ENCODE results near the gene TFAP2A. TPM values are rescaled to one million over a fixed set of nuclear protein-coding genes. Genes with fewer than 3 reads are reported as not detected.

The TFAP2A gene
- total and polyA plus RNA-seq, 9 donors: 0.10 to 0.67 (median 0.15) TPM; not detected in 1

DNA sequence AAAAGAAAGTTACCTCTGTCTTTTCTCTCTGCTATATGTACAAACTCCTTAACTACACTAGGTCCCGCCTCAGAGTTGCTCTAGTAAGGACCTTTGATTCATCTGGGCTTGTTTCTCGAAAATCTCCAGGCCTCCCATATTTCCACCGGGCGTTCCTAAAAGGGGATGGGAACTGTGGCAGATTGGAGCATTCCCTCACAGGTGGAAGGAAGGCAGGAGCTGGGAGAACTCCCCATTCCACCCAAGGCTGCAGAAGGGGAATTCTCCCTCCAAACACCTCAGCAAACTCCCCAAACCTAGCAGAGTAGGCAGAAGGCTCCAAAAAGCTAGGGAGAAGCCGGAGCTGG, 1.6 kb upstream of the TFAP2A start:
- no peak for DNase-seq
- H3K9me3 ChIP-seq: peaks cover 0 to 7% of the 10 kb centered on the region in 2 donors
- H3K36me3 ChIP-seq: no peaks in the 10 kb centered on the region
- peaks cover 14% of the 10 kb centered on the region for H3K4me1 ChIP-seq (ENCODE audit: insufficient read depth)
- no peak overlapping the region for H3K27ac ChIP-seq
- H3K4me3 ChIP-seq: no peak overlapping the region
- H3K27me3 ChIP-seq: peaks cover 15% of the 10 kb centered on the region
- 28 to 48% (median 37%) methylated on average over 5 of the region's 5 CpGs for WGBS, 3 donors
- TF ChIP-seq POLR2A (IDR thresholded peaks at IDR 0.05): no peak
- TF ChIP-seq CTCF (IDR thresholded peaks at IDR 0.05): no peak
- no peak for TF ChIP-seq EP300 (IDR thresholded peaks at IDR 0.05)
- intact Hi-C loops (cut with DNase I): no loop called here

- H3K27me3 ChIP-seq: peaks cover 15% of the 10 kb centered on the region
- intact Hi-C loops (cut with DNase I): no loop called here
- H3K4me1 ChIP-seq (ENCODE audit: insufficient read depth): peaks cover 18% of the 10 kb centered on the region
- WGBS, 3 donors: 11 to 13% (median 13%) methylated on average over 36 of the region's 36 CpGs
- H3K9me3 ChIP-seq: peaks cover 0 to 7% of the 10 kb centered on the region in 2 donors
- no peak for DNase-seq
- H3K27ac ChIP-seq: no peak overlapping the region
- no peaks in the 10 kb centered on the region for H3K36me3 ChIP-seq
- H3K4me3 ChIP-seq: no peak overlapping the region
- no peak for TF ChIP-seq POLR2A (IDR thresholded peaks at IDR 0.05)
- TF ChIP-seq CTCF (IDR thresholded peaks at IDR 0.05): no peak
- no peak for TF ChIP-seq EP300 (IDR thresholded peaks at IDR 0.05)
Measured at GRCh38 chr6:10415617-10416480, 975 bp upstream of the TFAP2A start.

GRCh38 chr6:10413850-10414738, 780 bp downstream of the TFAP2A start:
- H3K27me3 ChIP-seq: peaks cover 18% of the 10 kb centered on the region
- H3K27ac ChIP-seq: no peak overlapping the region
- 2 to 3% (median 3%) methylated on average over 37 of the region's 37 CpGs for WGBS, 3 donors
- H3K4me1 ChIP-seq (ENCODE audit: insufficient read depth): peaks cover 18% of the 10 kb centered on the region
- no peak overlapping the region for H3K4me3 ChIP-seq
- DNase-seq: no peak
- H3K36me3 ChIP-seq: no peaks in the 10 kb centered on the region
- no peak for TF ChIP-seq CTCF (IDR thresholded peaks at IDR 0.05)
- no peak for TF ChIP-seq POLR2A (IDR thresholded peaks at IDR 0.05)
- TF ChIP-seq EP300 (IDR thresholded peaks at IDR 0.05): no peak
- intact Hi-C loops (cut with DNase I): no loop called here
- H3K9me3 ChIP-seq: peaks cover 0 to 14% of the 10 kb centered on the region in 2 donors

DNA sequence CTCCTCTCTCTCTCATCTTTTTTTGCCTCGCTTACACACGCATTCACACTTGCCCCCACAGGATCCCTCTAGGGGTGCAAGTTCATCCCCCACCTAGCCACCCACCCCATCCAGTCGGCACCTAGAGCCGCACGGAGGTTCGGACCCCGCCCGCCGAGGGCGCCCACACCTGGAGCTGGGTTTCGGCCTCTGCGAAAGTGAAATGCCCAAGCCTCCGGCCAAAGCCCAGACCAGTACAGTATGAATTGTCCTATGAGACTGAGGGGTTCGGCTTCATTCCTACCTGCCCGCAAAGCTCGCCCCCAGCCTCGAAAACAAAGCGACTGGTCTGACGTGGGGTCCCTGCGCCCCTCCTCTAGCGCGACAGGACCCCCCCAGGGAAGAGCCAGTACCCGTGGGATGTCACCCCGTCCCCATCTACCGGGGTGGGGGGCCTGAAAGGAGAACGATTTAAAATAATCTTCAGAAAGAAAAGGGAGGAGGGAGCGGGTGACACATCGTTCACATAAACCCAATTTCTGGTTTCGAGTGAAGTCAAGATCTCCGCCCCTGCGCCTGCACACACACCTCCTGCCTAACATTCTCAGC, 1.5 kb downstream of the TFAP2A start:
- intact Hi-C loops (cut with DNase I): no loop called here
- H3K9me3 ChIP-seq: peaks cover 0 to 14% of the 10 kb centered on the region in 2 donors
- TF ChIP-seq EP300 (IDR thresholded peaks at IDR 0.05) (no peak), CTCF (IDR thresholded peaks at IDR 0.05) (no peak), POLR2A (IDR thresholded peaks at IDR 0.05) (no peak)
- H3K27me3 ChIP-seq: peaks cover 13% of the 10 kb centered on the region
- WGBS, 3 donors: 3 to 5% (median 4%) methylated on average over 31 of the region's 31 CpGs
- H3K27ac ChIP-seq: no peak overlapping the region
- H3K4me3 ChIP-seq: peak overlapping the region; percentile 58
- DNase-seq: no peak
- no peaks in the 10 kb centered on the region for H3K36me3 ChIP-seq
- peaks cover 18% of the 10 kb centered on the region for H3K4me1 ChIP-seq (ENCODE audit: insufficient read depth)

Data from ovary (tissue), 9 donors.